Left ventricle myocardium inferior (tissue), 1 donor: ENCODE results near the gene NFATC4. TPM values are rescaled to one million over a fixed set of nuclear protein-coding genes. Genes with fewer than 3 reads are reported as not detected.

ENCODE experiments used
- DNase-seq: peaks from one replicate; pipeline ENCODE4 v3.0.0-alpha.2; 2020
- H3K27ac ChIP-seq: fragments of 200-600 bp; replicated peaks from 2 replicates; pipeline ENCODE4 v1.8.0; 2021
- H3K27me3 ChIP-seq: fragments of 200-600 bp; 2 replicates; pipeline ENCODE4 v1.8.0; 2021; ENCODE audit warnings: low read depth
- H3K36me3 ChIP-seq: fragments of 200-600 bp; 2 replicates; pipeline ENCODE4 v1.8.0; 2021
- H3K4me1 ChIP-seq: fragments of 200-600 bp; 2 replicates; pipeline ENCODE4 v1.8.0; 2021
- H3K4me3 ChIP-seq: fragments of 200-600 bp; 2 replicates; pipeline ENCODE4 v1.8.0; 2021; ENCODE audit warnings: mild to moderate bottlenecking, moderate library complexity
- H3K9me3 ChIP-seq: fragments of 200-600 bp; replicated peaks from 2 replicates; pipeline ENCODE4 v1.8.0; 2021
- intact Hi-C: fragments of 100-400 bp; cut with micrococcal nuclease; formaldehyde crosslinking; loops from one replicate; pipeline ENCODE4 v1.11.0; 2022
- total RNA-seq: library from RNA; stranded (reverse); fragmentation: NEBNext Ultra II Directional; extraction: Animal tissue kit (Norgen Biotek cat#: 25700); gene quantifications from one replicate; pipeline ENCODE4 v1.2.1, GENCODE V29; 2021
- TF ChIP-seq, protein P1 (sequence below): fragments of 200-600 bp; IDR thresholded peaks from 2 replicates; pipeline ENCODE4 v1.8.0; 2021; ENCODE audit warnings: antibody characterized with exemption, mild to moderate bottlenecking, borderline replicate concordance
- donor health status: DM: no; HTN: yes; CAD: no; lungs with severe emphysema.

Gene NFATC4
- total RNA-seq, 1 donor from 2014 or later = 20.6 TPM

DNA sequence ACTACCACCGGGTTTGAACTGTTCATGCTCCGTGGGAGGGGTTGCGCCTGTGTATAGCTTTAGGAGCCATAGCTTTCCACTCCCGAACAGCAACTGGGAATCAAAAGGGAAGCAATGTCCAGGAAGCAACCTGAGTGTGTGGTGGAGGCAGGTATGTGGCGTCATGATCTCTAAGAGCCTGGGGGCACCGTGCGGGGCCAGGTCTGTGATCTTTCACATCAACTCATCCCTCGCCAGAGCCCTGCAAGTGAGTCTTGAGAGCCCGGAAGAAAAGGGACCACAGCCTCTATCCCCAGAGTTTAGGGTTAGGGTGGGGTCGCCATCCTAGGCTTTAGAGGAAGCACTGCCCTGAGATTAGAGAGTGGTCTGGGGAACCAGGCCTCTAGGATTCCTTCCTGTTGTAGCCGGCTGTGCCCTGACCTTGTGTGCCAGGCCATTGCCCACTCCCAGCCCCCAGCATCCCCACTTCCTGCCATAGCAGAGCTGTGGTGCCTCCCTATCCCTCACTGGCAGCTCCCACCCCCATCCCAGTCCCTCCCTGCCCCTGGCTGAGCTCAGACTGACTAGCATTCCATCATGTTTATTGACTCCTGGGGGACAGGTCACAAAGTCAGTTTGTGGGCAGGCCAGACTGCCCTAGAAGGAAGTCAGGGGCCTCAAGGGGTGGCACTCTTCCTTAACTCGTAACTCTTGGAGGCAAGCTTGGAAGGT, 32.4 kb upstream of the NFATC4 start:
- Histone ChIP-seq H3K27ac (peak overlapping the region; percentile 95), H3K36me3 (peaks cover 5% of the 10 kb centered on the region), H3K27me3 (peaks cover 81% of the 10 kb centered on the region), H3K4me3 (peak overlapping the region; percentile 78), H3K9me3 (no peaks in the 10 kb centered on the region), H3K4me1 (peaks cover 65% of the 10 kb centered on the region)
- DNase-seq = no peak
- intact Hi-C loops = no loop called here
- TF ChIP-seq, protein P1, sequence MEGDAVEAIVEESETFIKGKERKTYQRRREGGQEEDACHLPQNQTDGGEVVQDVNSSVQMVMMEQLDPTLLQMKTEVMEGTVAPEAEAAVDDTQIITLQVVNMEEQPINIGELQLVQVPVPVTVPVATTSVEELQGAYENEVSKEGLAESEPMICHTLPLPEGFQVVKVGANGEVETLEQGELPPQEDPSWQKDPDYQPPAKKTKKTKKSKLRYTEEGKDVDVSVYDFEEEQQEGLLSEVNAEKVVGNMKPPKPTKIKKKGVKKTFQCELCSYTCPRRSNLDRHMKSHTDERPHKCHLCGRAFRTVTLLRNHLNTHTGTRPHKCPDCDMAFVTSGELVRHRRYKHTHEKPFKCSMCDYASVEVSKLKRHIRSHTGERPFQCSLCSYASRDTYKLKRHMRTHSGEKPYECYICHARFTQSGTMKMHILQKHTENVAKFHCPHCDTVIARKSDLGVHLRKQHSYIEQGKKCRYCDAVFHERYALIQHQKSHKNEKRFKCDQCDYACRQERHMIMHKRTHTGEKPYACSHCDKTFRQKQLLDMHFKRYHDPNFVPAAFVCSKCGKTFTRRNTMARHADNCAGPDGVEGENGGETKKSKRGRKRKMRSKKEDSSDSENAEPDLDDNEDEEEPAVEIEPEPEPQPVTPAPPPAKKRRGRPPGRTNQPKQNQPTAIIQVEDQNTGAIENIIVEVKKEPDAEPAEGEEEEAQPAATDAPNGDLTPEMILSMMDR = no peak

GRCh38 chr14:24337144-24337823, 30.7 kb upstream of the NFATC4 start:
- Histone ChIP-seq H3K9me3 (no peaks in the 10 kb centered on the region), H3K27ac (no peak overlapping the region), H3K36me3 (no peaks in the 10 kb centered on the region), H3K4me1 (peaks cover 58% of the 10 kb centered on the region), H3K4me3 (no peak overlapping the region), H3K27me3 (peaks cover 93% of the 10 kb centered on the region)
- DNase-seq = no peak
- intact Hi-C loops = no loop called here
- TF ChIP-seq, protein P1 = no peak

GRCh38 chr14:24337824-24338175, 30.2 kb upstream of the NFATC4 start:
- TF ChIP-seq, protein P1 = no peak
- intact Hi-C loops = no loop called here
- Histone ChIP-seq H3K9me3 (no peaks in the 10 kb centered on the region), H3K27me3 (peaks cover 88% of the 10 kb centered on the region), H3K27ac (no peak overlapping the region), H3K36me3 (no peaks in the 10 kb centered on the region), H3K4me1 (peaks cover 53% of the 10 kb centered on the region), H3K4me3 (no peak overlapping the region)
- no peak for DNase-seq

DNA sequence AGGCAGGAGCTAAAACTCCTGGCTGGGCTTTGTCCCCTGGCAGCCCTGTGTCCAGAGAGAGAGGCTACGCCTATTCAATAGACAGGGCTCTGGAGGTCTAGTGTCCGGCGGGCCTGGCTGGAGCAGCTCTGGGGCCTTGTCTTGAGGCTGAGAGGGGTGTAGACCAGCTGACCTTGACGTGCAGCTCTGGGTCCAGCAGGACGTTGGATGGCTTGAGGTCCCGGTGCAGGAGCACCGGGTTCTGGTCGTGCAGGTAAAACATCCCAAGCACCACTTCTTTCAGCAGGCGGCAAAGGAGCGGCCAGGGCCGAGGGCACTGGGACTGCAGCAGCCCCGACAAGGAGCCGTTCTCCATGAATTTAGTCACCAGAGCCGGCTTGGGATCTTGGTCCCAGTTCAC, 29.1 kb upstream of the NFATC4 start:
- Histone ChIP-seq H3K4me3 (peak overlapping the region; percentile 67), H3K36me3 (no peaks in the 10 kb centered on the region), H3K27ac (peak overlapping the region; percentile 70), H3K4me1 (peaks cover 45% of the 10 kb centered on the region), H3K9me3 (no peaks in the 10 kb centered on the region), H3K27me3 (peaks cover 78% of the 10 kb centered on the region)
- no peak for DNase-seq
- intact Hi-C loops = no loop called here
- TF ChIP-seq, protein P1 = no peak

GRCh38 chr14:24339284-24340151, 28.5 kb upstream of the NFATC4 start, which contains the start of gene RIPK3:
Gene RIPK3, minus strand, starts transcription at chr14:24339991. Its CDS starts 165 bp downstream, at chr14:24339826.
- TF ChIP-seq, protein P1 = no peak
- Histone ChIP-seq H3K9me3 (no peaks in the 10 kb centered on the region), H3K36me3 (no peaks in the 10 kb centered on the region), H3K4me1 (peaks cover 40% of the 10 kb centered on the region), H3K27ac (peak within 1 kb of the TSS; percentile 70), H3K27me3 (peaks cover 72% of the 10 kb centered on the region), H3K4me3 (peak within 1 kb of the TSS; percentile 67)
- intact Hi-C loops = no loop called here
- DNase-seq = peak; percentile 47
